ENCODE measurements around the gene BCAR3.
A peak's percentile ranks its signal among the peaks of the same experiment; 100 is the strongest.

BCAR3 gene

DNA sequence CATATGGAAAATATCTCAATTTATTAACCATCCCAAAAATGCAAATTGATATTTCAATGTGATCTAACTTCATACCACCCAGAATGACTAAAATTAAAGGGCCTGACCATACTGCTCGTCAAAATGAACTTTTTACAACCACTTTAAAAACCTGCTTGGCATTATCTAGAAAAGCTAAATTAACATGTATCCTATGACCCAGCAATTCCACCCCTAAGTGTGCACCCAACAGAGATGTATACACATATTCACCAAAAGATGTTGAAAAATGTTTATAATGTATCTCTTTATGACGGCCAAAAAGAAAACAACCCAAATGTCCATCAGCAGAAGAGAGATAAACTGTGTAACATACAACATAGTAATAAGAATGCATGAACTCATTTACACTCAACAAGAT is 1.6 kb upstream of the BCAR3 start:
- DNase-seq (ENCODE audit: extremely low read depth, low read depth), result no peak
- H3K4me3 ChIP-seq (replicated peaks; ENCODE audit: low read depth, low read length), result no peak overlapping the region
- TF ChIP-seq, protein P1, sequence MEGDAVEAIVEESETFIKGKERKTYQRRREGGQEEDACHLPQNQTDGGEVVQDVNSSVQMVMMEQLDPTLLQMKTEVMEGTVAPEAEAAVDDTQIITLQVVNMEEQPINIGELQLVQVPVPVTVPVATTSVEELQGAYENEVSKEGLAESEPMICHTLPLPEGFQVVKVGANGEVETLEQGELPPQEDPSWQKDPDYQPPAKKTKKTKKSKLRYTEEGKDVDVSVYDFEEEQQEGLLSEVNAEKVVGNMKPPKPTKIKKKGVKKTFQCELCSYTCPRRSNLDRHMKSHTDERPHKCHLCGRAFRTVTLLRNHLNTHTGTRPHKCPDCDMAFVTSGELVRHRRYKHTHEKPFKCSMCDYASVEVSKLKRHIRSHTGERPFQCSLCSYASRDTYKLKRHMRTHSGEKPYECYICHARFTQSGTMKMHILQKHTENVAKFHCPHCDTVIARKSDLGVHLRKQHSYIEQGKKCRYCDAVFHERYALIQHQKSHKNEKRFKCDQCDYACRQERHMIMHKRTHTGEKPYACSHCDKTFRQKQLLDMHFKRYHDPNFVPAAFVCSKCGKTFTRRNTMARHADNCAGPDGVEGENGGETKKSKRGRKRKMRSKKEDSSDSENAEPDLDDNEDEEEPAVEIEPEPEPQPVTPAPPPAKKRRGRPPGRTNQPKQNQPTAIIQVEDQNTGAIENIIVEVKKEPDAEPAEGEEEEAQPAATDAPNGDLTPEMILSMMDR (IDR thresholded peaks at IDR 0.05; ENCODE audit: low read depth, low read length, missing control alignments), result no peak

DNA sequence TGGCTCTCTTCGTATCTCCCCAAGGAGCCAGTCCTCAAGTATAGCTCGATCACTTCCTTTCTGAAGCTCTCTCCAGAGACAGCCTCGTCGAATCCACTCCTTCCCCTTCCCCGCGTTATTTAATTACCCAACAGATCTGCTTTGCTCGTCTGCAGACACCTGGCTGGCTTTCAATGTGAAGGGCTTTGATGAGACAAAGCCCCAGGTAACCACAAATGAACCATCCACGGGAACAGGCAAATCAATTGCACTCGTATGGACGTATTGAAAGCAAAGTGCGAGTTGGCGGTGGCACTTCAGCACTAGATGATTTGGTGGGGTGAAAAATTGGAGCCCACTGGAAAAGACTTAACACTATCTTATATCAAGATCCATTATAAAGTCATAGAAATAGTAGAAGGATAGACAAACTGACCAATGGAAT is 364 bp upstream of the BCAR3 start:
- TF ChIP-seq, protein P1 (IDR thresholded peaks at IDR 0.05; ENCODE audit: low read depth, low read length, missing control alignments), result no peak
- peak overlapping the region; percentile 72 for H3K4me3 ChIP-seq (replicated peaks; ENCODE audit: low read depth, low read length)
- DNase-seq (ENCODE audit: extremely low read depth, low read depth), result no peak

DNA sequence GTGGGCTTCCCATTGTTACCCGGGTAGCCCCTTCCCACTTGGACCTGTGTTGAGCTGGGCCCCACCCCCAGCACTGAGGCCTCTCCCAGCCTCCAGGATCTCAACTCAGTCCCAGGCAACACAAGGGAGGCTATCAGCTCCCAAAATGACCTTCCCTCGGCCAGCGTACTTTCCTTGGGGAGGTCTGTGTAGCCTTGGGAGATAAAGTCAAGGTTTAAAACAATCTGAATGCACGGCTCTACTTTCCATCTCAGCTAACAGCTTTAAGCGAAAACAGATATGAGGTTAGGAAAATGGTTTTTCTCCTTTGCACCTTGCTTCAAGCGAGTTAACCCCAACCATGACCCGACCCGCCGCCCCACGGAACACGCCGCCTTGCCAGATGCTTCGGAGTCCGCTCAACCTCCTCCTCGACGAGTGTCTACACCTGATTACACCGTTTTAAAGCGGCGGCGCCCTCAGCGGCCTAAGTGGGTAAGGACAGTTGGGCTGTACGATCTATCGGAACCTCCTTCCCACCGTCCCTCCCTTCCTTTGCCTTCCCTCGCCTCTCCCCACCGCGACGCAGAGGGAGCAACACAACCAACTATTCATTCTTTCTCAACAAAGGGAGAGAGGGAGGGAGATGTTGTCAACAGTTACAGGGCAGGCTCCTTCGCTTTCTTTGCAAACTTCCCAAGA is 1.1 kb downstream of the BCAR3 start:
- TF ChIP-seq, protein P1 (IDR thresholded peaks at IDR 0.05; ENCODE audit: low read depth, low read length, missing control alignments), result peak; percentile 44
- peak; percentile 68 for DNase-seq (ENCODE audit: extremely low read depth, low read depth)
- peak overlapping the region; percentile 72 for H3K4me3 ChIP-seq (replicated peaks; ENCODE audit: low read depth, low read length)

DNA sequence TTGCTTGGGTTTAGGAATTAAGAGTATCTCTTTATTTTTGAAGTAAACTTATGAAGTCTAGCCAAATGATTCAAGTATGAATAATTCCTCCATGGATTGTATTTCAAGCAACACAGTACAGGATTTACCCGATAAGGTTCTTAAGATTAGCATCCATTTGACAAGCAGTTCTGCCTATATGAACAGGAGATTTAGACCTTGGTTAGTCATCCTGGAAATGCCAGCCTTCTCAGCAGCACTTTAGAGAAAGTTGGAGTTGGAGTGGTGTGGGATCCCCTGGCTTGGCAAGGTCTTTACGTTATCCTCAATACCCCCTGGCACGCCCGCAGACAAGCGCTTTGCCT is 1.6 kb downstream of the BCAR3 start:
- TF ChIP-seq, protein P1 (IDR thresholded peaks at IDR 0.05; ENCODE audit: low read depth, low read length, missing control alignments), result no peak
- peak overlapping the region; percentile 72 for H3K4me3 ChIP-seq (replicated peaks; ENCODE audit: low read depth, low read length)
- DNase-seq (ENCODE audit: extremely low read depth, low read depth), result no peak

DNA sequence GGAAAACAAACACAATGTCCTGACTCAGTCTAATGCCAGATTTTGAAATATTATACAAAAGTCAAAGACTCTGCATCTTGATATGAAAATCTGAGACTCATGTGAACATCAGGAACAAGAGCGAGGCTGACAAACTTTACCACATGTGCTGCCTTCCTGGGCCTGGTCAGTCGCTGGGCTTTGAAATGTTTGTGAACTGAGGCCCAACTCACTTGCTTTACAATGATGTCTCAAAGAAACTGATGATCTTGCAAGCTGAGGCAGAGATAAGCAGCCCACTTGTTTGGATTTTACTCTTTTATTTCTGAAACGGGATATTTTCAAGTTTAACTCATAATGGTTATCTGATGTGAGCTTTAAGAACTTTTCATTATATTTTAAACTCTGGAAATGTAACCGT is 2.1 kb downstream of the BCAR3 start:
- TF ChIP-seq, protein P1 (IDR thresholded peaks at IDR 0.05; ENCODE audit: low read depth, low read length, missing control alignments), result no peak
- H3K4me3 ChIP-seq (replicated peaks; ENCODE audit: low read depth, low read length), result peak overlapping the region; percentile 72
- DNase-seq (ENCODE audit: extremely low read depth, low read depth), result no peak

DNA sequence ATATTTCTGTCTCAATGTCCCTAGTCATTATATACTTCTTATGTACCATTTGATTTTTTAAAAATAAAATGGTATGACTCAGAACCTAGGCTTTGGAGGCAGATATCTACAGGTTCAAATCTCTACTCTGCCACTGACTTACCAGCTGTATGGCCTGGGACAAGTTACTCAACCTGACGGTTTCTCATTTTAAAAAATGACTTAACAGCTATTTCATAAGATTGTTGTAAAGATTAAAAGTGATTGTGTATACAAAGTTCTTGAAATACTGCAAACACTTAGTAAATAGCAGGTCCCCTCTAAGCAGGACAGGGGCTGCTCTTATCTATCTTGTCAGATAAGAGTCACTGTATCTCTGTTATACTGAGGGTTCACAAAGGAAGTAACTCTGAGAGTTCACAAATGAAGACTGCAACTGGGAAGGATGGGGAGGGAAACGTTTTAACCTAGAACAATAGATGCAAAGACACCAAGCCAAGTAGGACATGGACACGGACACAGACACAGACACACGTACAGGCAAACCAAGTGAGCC is 2.6 kb downstream of the BCAR3 start:
- DNase-seq (ENCODE audit: extremely low read depth, low read depth), result no peak
- TF ChIP-seq, protein P1 (IDR thresholded peaks at IDR 0.05; ENCODE audit: low read depth, low read length, missing control alignments), result no peak
- H3K4me3 ChIP-seq (replicated peaks; ENCODE audit: low read depth, low read length), result no peak overlapping the region; the same call in 1 of the 2 replicates
